ENCODE data around the gene NIT2. TPM values are rescaled to one million over a fixed set of nuclear protein-coding genes. Genes with fewer than 3 reads are reported as not detected.

NIT2 gene
- total and polyA plus RNA-seq, 12 donors = 16.8 to 84.5 (median 39.7) TPM

DNA sequence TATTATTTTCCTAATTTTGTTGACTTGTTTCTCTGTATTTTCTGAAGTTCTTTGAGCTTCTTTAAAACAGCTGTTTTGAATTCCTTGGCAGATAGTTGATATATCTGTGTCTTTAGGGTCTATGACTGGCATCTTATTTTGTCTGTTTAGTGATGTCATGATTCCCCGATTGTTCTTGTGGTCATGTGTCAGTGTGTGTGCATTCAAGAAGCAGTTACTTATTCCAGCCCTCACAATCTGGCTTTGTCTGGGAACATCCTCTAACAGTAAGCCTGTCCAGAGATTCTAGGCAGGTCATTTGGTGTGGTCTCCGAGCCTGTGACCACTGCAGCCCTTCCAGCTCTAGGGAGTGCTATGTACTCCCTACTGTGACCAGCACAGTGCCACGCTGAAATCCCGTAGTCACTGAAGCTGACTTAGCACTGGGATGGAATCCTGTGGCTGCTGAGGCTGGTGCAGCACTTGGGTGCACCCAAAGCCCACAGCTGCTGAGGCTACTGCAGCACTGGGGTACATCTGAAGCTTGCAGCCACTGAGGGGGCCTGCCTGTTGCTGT lies 73.5 kb downstream of the NIT2 start:
- DNase-seq = no peak
- H3K4me1 ChIP-seq (replicated peaks in 1 of 2) = peaks cover under 1 to 9% of the 10 kb centered on the region in 2 donors
- no peaks in the 10 kb centered on the region for H3K36me3 ChIP-seq (replicated peaks in 1 of 2)
- H3K9me3 ChIP-seq (replicated peaks in 1 of 3) = peaks cover 0 to 5% (median 0%) of the 10 kb centered on the region in 3 donors
- WGBS, 4 donors = 89 to 100% (median 95%) methylated on average over 3 to 4 of the region's 4 CpGs
- no peak overlapping the region for H3K27ac ChIP-seq
- intact Hi-C loops (cut with DNase I) = no loop called here
- H3K4me3 ChIP-seq = no peak overlapping the region
- TF ChIP-seq, protein P1, sequence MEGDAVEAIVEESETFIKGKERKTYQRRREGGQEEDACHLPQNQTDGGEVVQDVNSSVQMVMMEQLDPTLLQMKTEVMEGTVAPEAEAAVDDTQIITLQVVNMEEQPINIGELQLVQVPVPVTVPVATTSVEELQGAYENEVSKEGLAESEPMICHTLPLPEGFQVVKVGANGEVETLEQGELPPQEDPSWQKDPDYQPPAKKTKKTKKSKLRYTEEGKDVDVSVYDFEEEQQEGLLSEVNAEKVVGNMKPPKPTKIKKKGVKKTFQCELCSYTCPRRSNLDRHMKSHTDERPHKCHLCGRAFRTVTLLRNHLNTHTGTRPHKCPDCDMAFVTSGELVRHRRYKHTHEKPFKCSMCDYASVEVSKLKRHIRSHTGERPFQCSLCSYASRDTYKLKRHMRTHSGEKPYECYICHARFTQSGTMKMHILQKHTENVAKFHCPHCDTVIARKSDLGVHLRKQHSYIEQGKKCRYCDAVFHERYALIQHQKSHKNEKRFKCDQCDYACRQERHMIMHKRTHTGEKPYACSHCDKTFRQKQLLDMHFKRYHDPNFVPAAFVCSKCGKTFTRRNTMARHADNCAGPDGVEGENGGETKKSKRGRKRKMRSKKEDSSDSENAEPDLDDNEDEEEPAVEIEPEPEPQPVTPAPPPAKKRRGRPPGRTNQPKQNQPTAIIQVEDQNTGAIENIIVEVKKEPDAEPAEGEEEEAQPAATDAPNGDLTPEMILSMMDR (IDR thresholded peaks at IDR 0.05) = no peak
- no peak for TF ChIP-seq POLR2A (IDR thresholded peaks at IDR 0.05)
- no peaks in the 10 kb centered on the region for H3K27me3 ChIP-seq

Other genes starting within 250 kb of the NIT2 start
- gene FILIP1L, start 220.3 kb upstream of the NIT2 start, total RNA-seq = 10 to 100 TPM in 7 of 9 donors, 1 to 10 TPM in 2; 5.3 to 33.2 (median 18.5) TPM
- gene FILIP1L, start 220.3 kb upstream of the NIT2 start, polyA plus RNA-seq = 10 to 100 TPM; 13.0 to 21.5 (median 16.3) TPM
- gene TBC1D23, start 73.8 kb upstream of the NIT2 start, total RNA-seq = 100 to 1,000 TPM in 2 of 9 donors, 10 to 100 TPM in 7; 19.8 to 117 (median 61.1) TPM
- gene TBC1D23, start 73.8 kb upstream of the NIT2 start, polyA plus RNA-seq = 10 to 100 TPM; 24.1 to 72.7 (median 24.2) TPM
- gene TOMM70, start 66.3 kb downstream of the NIT2 start, total RNA-seq = 10 to 100 TPM; 25.7 to 67.4 (median 40.4) TPM
- 10 to 100 TPM; 11.4 to 95.2 (median 12.9) TPM for gene TOMM70, start 66.3 kb downstream of the NIT2 start, polyA plus RNA-seq
- 1 to 10 TPM in 7 of 9 donors, under 1 TPM in 2; 0.91 to 6.5 (median 2.5) TPM for gene LNP1, start 66.8 kb downstream of the NIT2 start, total RNA-seq
- 1 to 10 TPM in 2 of 3 donors, under 1 TPM in 1; 0.71 to 2.9 (median 1.7) TPM for gene LNP1, start 66.8 kb downstream of the NIT2 start, polyA plus RNA-seq
- 10 to 100 TPM; 17.7 to 38.7 (median 28.4) TPM for gene TMEM45A, start 157.9 kb downstream of the NIT2 start, total RNA-seq
- 10 to 100 TPM in 2 of 3 donors, 1 to 10 TPM in 1; 9.8 to 33.6 (median 12.2) TPM for gene TMEM45A, start 157.9 kb downstream of the NIT2 start, polyA plus RNA-seq

Data from adrenal gland (tissue), 12 donors.